HFFc6 (cell line): Measurements from ENCODE around the gene HOXD11. TPM values are rescaled to one million over a fixed set of nuclear protein-coding genes. Genes with fewer than 3 reads are reported as not detected.
A peak's percentile ranks its signal among the peaks of the same experiment; 100 is the strongest.

ENCODE experiments used
- DNase-seq: peaks from one replicate; pipeline ENCODE4 v3.0.0-alpha.2; 2018
- H3K27ac Mint-ChIP-seq: 2 replicates; pipeline ENCODE4 v1.8.0; 2020; ENCODE audit warnings: mild to moderate bottlenecking, mixed read lengths
- H3K27me3 Mint-ChIP-seq: 2 replicates; pipeline ENCODE4 v1.8.0; 2021; ENCODE audit warnings: mild to moderate bottlenecking, moderate library complexity, mixed read lengths; ENCODE audit not compliant: insufficient read depth
- H3K36me3 Mint-ChIP-seq: 2 replicates; pipeline ENCODE4 v1.8.0; 2021; ENCODE audit warnings: low read depth, mixed read lengths
- H3K4me1 Mint-ChIP-seq: 2 replicates; pipeline ENCODE4 v1.8.0; 2020; ENCODE audit warnings: low read depth, mixed read lengths
- H3K4me3 Mint-ChIP-seq: 2 replicates; pipeline ENCODE4 v1.8.0; 2020; ENCODE audit warnings: mild to moderate bottlenecking, moderate library complexity, mixed read lengths
- H3K9me3 Mint-ChIP-seq: 2 replicates; pipeline ENCODE4 v1.8.0; 2020; ENCODE audit warnings: mild to moderate bottlenecking, mixed read lengths
- CTCF ChIP-seq: fragments of 200-600 bp; sonication (generic); IDR thresholded peaks from 2 replicates; pipeline ENCODE4 v1.5.0; 2021; ENCODE audit warnings: antibody characterized with exemption, mild to moderate bottlenecking
- total RNA-seq, 6 experiments: library from RNA; stranded (reverse); fragmentation: NEBNext Ultra II Directional; extraction: Animal tissue kit (Norgen Biotek cat#: 25700); gene quantifications; 2 replicates in 1 of 6; 3 replicates in 5 of 6; pipeline ENCODE4 v1.2.3, GENCODE V29; 2021

HOXD11 gene
- total RNA-seq, 6 experiments from 2014 or later, result 6.0 to 10.2 (median 7.6) TPM

GRCh38 chr2:176105730-176106580 is 1.1 kb upstream of the HOXD11 start:
- TF ChIP-seq CTCF, result no peak
- peaks cover 13% of the 10 kb centered on the region for H3K27me3 Mint-ChIP-seq

GRCh38 chr2:176107731-176108181 is 676 bp downstream of the HOXD11 start:
- H3K36me3 Mint-ChIP-seq, result peaks cover 6% of the 10 kb centered on the region
- no peak overlapping the region for H3K27ac Mint-ChIP-seq
- no peak for DNase-seq
- peaks cover 11% of the 10 kb centered on the region for H3K27me3 Mint-ChIP-seq
- H3K9me3 Mint-ChIP-seq, result no peaks in the 10 kb centered on the region
- no peak for TF ChIP-seq CTCF
- H3K4me1 Mint-ChIP-seq, result peaks cover 40% of the 10 kb centered on the region
- H3K4me3 Mint-ChIP-seq, result no peak overlapping the region

More at GRCh38 chr2:176105730-176106580, 1.1 kb upstream of the HOXD11 start:
- peaks cover 40% of the 10 kb centered on the region for H3K4me1 Mint-ChIP-seq
- no peak for DNase-seq
- H3K4me3 Mint-ChIP-seq, result peak overlapping the region; percentile 83
- peaks cover 6% of the 10 kb centered on the region for H3K36me3 Mint-ChIP-seq
- no peaks in the 10 kb centered on the region for H3K9me3 Mint-ChIP-seq
- H3K27ac Mint-ChIP-seq, result peak overlapping the region; percentile 77

- TF ChIP-seq CTCF, result peak; percentile 24; the same call in 1 of the 2 replicates
- Mint-ChIP-seq H3K27ac (no peak overlapping the region), H3K27me3 (peaks cover 11% of the 10 kb centered on the region), H3K4me3 (peak overlapping the region; percentile 22; the same call in 1 of the 2 replicates), H3K9me3 (no peaks in the 10 kb centered on the region), H3K4me1 (peaks cover 25% of the 10 kb centered on the region), H3K36me3 (peaks cover 6% of the 10 kb centered on the region)
- no peak for DNase-seq
These were observed 2.3 kb downstream of the HOXD11 start for GRCh38 chr2:176109192-176109901.

- Mint-ChIP-seq H3K27ac (no peak overlapping the region), H3K4me1 (peaks cover 23% of the 10 kb centered on the region), H3K4me3 (no peak overlapping the region), H3K27me3 (peaks cover 9% of the 10 kb centered on the region), H3K36me3 (peaks cover 6% of the 10 kb centered on the region), H3K9me3 (no peaks in the 10 kb centered on the region)
- no peak for DNase-seq
- no peak for TF ChIP-seq CTCF
These were observed 2.9 kb downstream of the HOXD11 start for GRCh38 chr2:176109946-176110345.

- no peak for DNase-seq
- peaks cover 6% of the 10 kb centered on the region for H3K36me3 Mint-ChIP-seq
- H3K9me3 Mint-ChIP-seq, result no peaks in the 10 kb centered on the region
- no peak overlapping the region for H3K4me3 Mint-ChIP-seq
- H3K27me3 Mint-ChIP-seq, result peaks cover 6% of the 10 kb centered on the region
- no peak overlapping the region for H3K27ac Mint-ChIP-seq
- H3K4me1 Mint-ChIP-seq, result peaks cover 17% of the 10 kb centered on the region
- no peak for TF ChIP-seq CTCF
These were observed 3.6 kb downstream of the HOXD11 start for GRCh38 chr2:176110415-176111308.
